ENCODE results near the gene C10orf62. TPM values are rescaled to one million over a fixed set of nuclear protein-coding genes. Genes with fewer than 3 reads are reported as not detected.

C10orf62 gene
- total and polyA plus RNA-seq, 2 donors (not counting 3 experiments of a cell fraction or from before 2014, with no cell fraction given), result not detected

GRCh38 chr10:97583476-97583875 lies 6.0 kb upstream of the C10orf62 start:
- Histone ChIP-seq H3K79me2 (ENCODE audit: control insufficient read depth, insufficient read depth, low read length) (no peaks in the 10 kb centered on the region), H2AFZ (ENCODE audit: low read depth, low read length) (peak overlapping the region; percentile 28), H4K20me1 (replicated peaks; ENCODE audit: control insufficient read depth, extremely low read depth, insufficient read depth, low read length) (no peaks in the 10 kb centered on the region), H3K9ac (replicated peaks; ENCODE audit: extremely low read depth, insufficient read depth, low read length) (no peak overlapping the region), H3K27ac (ENCODE audit: insufficient read depth, low read depth, low read length) (no peak overlapping the region), H3K4me3 (replicated peaks in 1 of 3; ENCODE audit: insufficient read depth in 1 of 3, low read depth in 1 of 3, low read length in 3 of 3) (no peak overlapping the region), H3K27me3 (ENCODE audit: control insufficient read depth in 2 of 2, insufficient read depth in 2 of 2, low read length in 2 of 2) (no peaks in the 10 kb centered on the region), H3K4me1 (ENCODE audit: control insufficient read depth, extremely low read depth, insufficient read depth, low read length) (no peaks in the 10 kb centered on the region), H3K36me3 (ENCODE audit: control insufficient read depth in 2 of 2, extremely low read depth in 1 of 2, insufficient read depth in 2 of 2, low read length in 2 of 2) (no peaks in the 10 kb centered on the region), H3K4me2 (ENCODE audit: insufficient read depth, low read length) (no peak overlapping the region), H3K9me3 (replicated peaks; ENCODE audit: control insufficient read depth, insufficient read depth, low read length) (no peaks in the 10 kb centered on the region), H3K9me1 (replicated peaks; ENCODE audit: control insufficient read depth, extremely low read depth, insufficient read depth, low read length) (no peaks in the 10 kb centered on the region)
- TF ChIP-seq, protein P1, sequence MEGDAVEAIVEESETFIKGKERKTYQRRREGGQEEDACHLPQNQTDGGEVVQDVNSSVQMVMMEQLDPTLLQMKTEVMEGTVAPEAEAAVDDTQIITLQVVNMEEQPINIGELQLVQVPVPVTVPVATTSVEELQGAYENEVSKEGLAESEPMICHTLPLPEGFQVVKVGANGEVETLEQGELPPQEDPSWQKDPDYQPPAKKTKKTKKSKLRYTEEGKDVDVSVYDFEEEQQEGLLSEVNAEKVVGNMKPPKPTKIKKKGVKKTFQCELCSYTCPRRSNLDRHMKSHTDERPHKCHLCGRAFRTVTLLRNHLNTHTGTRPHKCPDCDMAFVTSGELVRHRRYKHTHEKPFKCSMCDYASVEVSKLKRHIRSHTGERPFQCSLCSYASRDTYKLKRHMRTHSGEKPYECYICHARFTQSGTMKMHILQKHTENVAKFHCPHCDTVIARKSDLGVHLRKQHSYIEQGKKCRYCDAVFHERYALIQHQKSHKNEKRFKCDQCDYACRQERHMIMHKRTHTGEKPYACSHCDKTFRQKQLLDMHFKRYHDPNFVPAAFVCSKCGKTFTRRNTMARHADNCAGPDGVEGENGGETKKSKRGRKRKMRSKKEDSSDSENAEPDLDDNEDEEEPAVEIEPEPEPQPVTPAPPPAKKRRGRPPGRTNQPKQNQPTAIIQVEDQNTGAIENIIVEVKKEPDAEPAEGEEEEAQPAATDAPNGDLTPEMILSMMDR (IDR thresholded peaks at IDR 0.05; ENCODE audit: extremely low read depth in 1 of 2, insufficient read depth in 1 of 2, low read depth in 1 of 2, low read length in 2 of 2), result no peak
- TF ChIP-seq POLR2AphosphoS5 (IDR thresholded peaks at IDR 0.05; ENCODE audit: insufficient read depth, low read depth, low read length) (no peak), GATA2 (IDR thresholded peaks at IDR 0.05; ENCODE audit: insufficient read depth, insufficient read length, low read depth, low read length) (no peak), POLR2A (IDR thresholded peaks at IDR 0.05; ENCODE audit: low read depth, low read length) (no peak), MYC (IDR thresholded peaks at IDR 0.05; ENCODE audit: low read depth, low read length) (no peak), JUN (IDR thresholded peaks at IDR 0.05; ENCODE audit: borderline replicate concordance, insufficient read depth, insufficient read length, low read depth) (no peak), MAX (IDR thresholded peaks at IDR 0.05; ENCODE audit: insufficient read depth, insufficient read length) (no peak), EZH2 (IDR thresholded peaks at IDR 0.05; ENCODE audit: borderline replicate concordance, low read depth, low read length, severe bottlenecking) (no peak), FOS (IDR thresholded peaks at IDR 0.05; ENCODE audit: borderline replicate concordance, insufficient read depth, low read length) (no peak)
- BruUV-seq (replicated peaks), result no TSS peak
- ChIA-PET POLR2A (no interaction called here), CTCF (interaction anchor here (1.2 to 3.0 kb wide), 6 partner anchors 7 to 29 kb away, joined by 3 to 11 read pairs (median 8); partner anchors contain the start of gene ANKRD2)
- FAIRE-seq (no peak), DNase-seq (ENCODE audit: low read depth, low spot score) (no peak)
- intact Hi-C loops (cut with micrococcal nuclease), result no loop called here
- dilution Hi-C loops (cut with MboI; ENCODE audit: extremely low pct_ligation_motif_present, low sequenced_read_pairs), result no loop called here

Measured in endothelial cell of umbilical vein (primary cell).